NCI-H510A treated with DMSO at 0.1 percent for 48 hours (cell line): ENCODE results near the gene TASP1.
"Not testable (repeated sequence)": the region's sequence is repeated elsewhere in the genome, so short reads cannot be mapped to it uniquely, and the experiment has no call there.

Experiments
- DNase-seq: peaks from one replicate; lab custom pipeline; 2025; lab: John Stamatoyannopoulos, UW

Gene TASP1

GRCh38 chr20:13396826-13397225 is 241.9 kb downstream of the TASP1 start:
- DNase-seq: no peak

- DNase-seq: no peak
These were observed 242.7 kb downstream of the TASP1 start for GRCh38 chr20:13396022-13396421.

DNA sequence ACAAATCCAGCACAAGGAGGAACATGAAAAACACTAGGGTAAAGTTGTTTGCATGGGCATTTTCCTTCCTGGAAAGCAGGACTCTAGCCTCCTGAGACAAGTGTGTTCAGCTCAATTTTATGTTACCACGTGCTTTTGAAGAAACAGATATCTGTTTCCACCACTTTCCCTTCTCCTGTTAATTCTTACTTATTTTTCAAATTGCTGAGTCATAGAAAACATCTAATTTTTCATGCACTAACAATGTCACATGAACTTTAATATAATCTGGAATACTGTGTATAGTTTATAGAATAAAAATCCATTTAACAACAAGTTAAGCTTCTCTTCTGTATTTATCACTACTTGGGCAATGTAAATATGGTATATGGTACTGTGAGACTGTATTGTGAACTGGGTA is 243.5 kb downstream of the TASP1 start:
- no peak for DNase-seq

- no peak for DNase-seq
These were observed 246.3 kb downstream of the TASP1 start for GRCh38 chr20:13392391-13392790.

GRCh38 chr20:13389115-13389514 is 249.6 kb downstream of the TASP1 start:
- DNase-seq: no peak

DNA sequence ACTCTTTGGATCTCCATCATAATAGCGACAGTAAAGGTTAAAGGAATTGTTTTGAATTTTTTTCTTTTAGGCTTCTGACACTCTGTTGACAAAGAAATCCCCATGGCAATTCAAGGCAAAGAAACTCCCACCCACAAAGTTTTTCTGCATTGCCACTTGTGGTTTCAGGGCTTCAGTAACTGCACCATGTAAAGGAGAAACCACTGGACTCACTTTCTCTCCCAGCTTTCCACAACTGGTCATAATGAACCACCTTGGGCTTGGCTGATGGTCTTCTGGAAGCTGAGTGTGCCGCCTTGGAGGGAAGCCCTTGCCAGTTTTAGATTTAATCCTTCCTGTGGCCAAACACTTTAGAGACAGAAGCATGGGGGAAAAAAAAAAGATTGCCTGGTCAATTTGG is 254.6 kb downstream of the TASP1 start:
- no peak for DNase-seq

DNA sequence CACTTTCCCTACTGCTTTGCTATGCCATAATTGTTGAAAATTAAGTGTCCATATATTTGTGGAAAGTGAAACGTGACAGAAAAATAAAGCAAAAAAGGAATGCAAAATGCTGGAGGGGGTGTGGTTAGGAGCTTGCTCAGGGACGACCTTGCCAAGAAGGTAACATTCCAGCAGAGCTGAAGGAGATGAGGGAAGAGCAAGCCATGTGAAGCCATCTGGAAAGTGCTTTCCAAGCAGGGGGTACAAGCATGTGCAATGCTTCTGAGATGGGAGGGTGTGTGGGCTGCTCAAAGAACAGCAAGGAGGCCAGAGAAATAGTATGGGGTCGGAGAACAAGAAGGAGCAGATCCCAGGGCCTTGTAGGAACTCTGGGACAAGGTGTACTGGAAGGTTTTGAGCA is 255.9 kb downstream of the TASP1 start:
- no peak for DNase-seq

- DNase-seq: not testable (repeated sequence)
These were observed 258.1 kb downstream of the TASP1 start for GRCh38 chr20:13380497-13381229.

DNA sequence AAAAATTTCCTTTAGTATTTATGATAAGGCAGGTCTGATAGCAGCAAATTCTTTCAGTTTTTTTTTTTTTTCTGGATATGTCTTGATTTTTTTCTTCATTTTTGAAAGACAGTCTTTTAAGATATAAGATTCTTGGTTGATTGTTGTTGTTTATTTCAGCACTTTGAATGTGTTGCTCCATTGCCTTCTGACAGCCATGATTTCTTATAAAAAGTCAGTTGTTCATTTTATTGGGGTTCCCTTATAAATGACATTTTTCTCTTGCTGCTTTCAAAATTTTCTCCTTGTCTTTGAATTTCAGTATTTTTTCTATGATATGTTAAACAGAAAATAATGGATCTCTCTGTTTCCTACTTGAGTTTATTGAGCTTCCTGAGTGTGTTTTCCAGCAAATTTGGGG is 265.3 kb downstream of the TASP1 start:
- DNase-seq: no peak

DNA sequence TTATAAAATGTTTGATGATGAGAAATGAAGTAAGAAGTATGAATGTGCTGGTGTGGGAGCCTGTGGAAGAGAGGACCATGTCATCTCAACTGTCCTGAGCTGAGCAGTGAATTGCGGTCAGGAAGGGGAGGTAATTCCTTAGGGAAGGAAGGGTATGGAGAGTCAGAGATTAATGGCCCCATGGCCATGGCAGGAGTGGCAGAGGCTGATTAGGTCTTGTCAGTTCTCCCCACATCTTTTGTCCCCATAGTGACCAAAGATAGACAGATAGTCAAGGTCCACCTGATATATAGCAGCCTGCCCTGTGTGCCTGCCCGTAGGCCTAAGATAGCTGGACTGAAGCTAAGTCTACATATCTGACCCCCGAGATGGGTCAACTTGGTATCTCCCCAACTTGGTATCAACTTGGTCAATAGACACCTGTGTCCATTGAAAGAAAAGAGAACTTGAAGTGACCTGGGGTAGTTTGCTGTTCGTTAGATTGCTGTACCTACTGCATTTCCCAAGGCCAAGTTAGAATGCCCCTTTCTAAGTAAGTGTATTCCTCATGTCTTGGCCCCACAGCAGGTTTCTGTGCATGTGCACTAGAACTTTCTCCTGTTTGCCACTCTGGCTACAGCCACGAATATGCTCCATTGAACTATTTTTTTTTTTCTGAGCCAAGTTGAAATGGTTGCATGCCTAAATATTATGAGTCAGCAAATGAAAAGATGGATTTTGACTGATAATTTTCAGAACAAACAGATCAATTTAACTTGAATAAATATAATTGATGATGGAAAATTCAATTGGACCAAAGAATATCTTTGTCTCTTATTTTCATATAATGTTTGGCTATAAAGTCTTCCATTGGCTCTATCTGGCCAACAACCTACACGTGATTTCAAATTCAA is 274.2 kb downstream of the TASP1 start:
- no peak for DNase-seq

DNA sequence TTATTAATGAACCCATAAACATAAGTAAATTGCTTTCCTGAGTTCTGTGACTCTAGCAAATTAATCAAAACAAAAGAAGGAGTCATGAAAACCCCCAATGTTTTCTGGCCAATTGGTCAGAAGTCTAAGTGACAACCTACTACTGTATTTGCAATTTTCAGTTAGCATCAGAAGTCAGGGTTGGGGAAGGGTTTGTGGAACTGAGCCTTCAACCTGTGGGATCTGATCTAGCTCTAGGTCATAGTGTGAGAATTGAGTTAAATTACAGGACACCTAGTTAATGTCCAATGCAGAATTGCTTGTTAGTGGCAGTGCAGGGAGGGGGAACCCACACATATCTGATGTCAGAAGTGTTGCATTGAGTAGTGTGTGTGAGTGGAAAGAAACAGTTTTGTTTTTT is 275.3 kb downstream of the TASP1 start:
- DNase-seq: no peak

- not testable (repeated sequence) for DNase-seq
These were observed 276.6 kb downstream of the TASP1 start for GRCh38 chr20:13362165-13362564.

DNA sequence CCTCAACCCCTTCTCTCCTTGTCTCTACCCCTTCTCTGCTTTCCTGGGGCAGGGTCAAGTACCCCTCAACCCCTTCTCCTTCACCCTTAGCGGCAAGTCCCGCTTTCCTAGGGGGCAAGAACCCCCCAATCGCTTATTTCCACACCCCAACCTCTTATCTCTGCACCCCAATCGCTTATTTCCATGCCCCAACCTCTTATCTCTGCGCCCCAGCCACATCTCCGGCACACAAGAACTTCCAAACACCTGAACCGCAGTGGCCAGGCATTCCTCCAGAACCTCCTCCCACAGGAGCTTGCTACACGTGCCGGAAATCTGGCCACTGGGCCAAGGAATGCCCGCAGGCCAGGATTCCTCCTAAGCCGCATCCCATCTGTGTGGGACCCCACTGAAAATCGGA is 279.8 kb downstream of the TASP1 start:
- not testable (repeated sequence) for DNase-seq

- not testable (repeated sequence) for DNase-seq
These were observed 280.9 kb downstream of the TASP1 start for GRCh38 chr20:13357782-13358181.

- DNase-seq: no peak
These were observed 282.1 kb downstream of the TASP1 start for GRCh38 chr20:13356591-13356990.

GRCh38 chr20:13355941-13356486 is 282.7 kb downstream of the TASP1 start:
- no peak for DNase-seq

DNA sequence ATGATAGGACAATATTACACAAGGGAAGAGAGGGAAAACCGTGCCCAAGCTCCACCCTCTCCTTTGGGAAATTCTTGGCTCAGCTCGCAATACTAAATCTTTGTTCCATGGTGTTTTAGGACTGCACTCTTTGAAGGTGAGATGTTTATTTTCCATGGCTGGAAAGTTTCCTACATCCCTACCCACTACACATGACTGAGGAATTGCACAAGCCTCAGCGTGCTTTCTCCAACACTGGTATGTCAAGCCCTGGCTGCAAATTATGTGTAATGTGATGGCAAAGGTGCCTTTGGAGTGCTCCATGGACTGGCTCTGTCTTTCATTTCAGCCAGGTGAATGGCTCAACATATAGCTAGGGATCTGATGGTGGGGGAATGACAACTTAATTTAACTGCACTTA is 283.3 kb downstream of the TASP1 start:
- DNase-seq: no peak

- DNase-seq: no peak
These were observed 285.3 kb downstream of the TASP1 start for GRCh38 chr20:13353261-13353945.

DNA sequence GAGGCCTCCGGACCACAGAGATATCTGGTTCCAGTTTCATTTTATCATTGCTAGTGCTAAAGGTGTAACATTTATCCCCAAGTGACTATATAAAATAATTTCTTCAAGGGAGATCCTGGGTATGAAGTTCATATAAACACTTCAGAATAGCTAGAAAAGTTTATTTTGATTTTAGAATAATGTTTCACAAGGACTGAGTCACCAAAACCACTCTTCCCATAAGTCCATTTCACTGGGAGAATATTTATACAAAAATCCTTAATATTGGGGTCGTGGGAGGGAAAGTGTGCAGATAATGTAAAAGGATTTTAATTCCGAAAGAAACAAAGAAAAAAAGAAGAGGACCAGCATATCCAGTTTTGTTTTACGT is 289.5 kb downstream of the TASP1 start:
- no peak for DNase-seq

DNA sequence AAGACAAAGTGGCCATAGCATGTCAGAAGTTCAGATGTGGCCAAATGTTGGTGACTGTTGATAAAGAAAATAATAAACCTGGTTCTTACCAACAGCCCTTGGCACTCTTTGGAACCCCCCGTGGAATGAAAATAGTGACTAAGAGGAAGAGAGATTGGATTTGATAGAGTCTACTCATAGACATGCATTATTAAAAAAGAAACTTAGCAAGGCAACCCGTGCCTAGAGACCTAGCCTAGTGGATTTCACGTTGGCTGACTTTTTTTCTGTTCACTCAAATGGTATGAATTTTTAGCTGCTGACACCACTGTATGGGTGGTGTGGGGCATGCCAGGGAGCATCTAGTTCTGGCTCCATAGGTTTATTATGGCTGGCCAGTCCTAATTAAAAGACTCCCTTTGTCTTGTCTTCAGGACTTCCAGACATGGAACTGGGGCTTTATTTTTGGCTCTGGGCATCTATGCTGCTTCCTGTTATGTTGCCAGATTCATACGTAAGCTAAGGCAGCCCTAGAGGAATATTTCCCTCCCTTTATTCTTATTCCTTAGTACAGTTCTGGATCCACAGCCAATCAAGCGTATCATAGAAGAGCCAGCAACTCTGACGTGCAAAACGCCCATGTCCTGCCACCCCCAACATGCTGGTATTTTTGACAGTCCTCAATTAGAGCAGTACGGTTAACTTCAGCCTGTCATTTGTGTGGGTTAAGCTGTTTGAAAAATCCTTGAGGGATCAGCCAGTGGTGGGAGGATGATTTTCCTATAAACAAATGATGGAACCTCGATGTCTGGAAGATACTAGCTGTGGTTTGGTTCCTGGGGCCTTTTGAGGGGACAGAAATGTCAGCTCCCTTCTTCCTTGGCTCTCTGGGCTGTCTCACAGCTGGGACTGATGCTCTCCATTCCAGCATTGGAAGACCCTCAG is 290.2 kb downstream of the TASP1 start:
- DNase-seq: no peak

DNA sequence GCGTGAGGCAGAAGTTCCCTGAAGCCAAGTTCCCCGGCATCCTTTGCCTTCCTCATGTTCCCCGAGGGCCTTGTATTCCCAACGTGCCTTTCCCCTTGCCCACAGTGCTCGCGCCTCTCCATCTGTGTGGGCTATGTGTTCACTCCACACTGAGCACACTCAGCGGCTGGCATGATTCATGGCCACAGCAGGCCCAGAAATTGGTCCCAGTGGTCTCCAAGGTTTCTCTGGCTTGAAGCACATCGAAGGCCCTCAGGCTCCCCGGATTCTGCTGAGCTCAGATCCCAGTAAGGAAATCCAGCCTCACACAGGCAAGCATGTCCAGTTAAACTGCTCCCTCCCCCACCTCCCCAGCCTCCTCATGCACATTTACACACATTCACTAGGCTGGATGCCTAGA is 294.1 kb downstream of the TASP1 start:
- DNase-seq: no peak
